CD14-positive monocyte (primary cell): Measurements from ENCODE around the gene CCDC92B. TPM values are rescaled to one million over a fixed set of nuclear protein-coding genes. Genes with fewer than 3 reads are reported as not detected.

Experiments used
- DNase-seq, 3 donors: peaks; one replicate each; pipeline ENCODE4 v3.0.0-alpha.2; 2011 to 2022
- H2AFZ ChIP-seq: 2 replicates; pipeline ENCODE4 v1.6.0; 2012; ENCODE audit warnings: mild to moderate bottlenecking, low read depth, low read length, inconsistent platforms; ENCODE audit not compliant: insufficient read depth, poor library complexity, severe bottlenecking
- H3K27ac ChIP-seq, 2 donors: 1 replicate in 1 of 2; 2 replicates in 1 of 2; pipeline ENCODE4 v1.5.1; 2012 to 2013; ENCODE audit warnings: low read length in 2 of 2, control low read depth in 1 of 2, inconsistent platforms in 1 of 2, low read depth in 1 of 2, mild to moderate bottlenecking in 1 of 2
- H3K27me3 ChIP-seq, 2 donors: one replicate each; pipeline versions ENCODE4 v1.6.0 to v1.6.1; 2011 to 2013; ENCODE audit warnings: low read length in 2 of 2; ENCODE audit not compliant: control insufficient read depth in 2 of 2, insufficient read depth in 2 of 2
- H3K36me3 ChIP-seq, 2 donors: replicated peaks in 1 of 2; 1 replicate in 1 of 2; 2 replicates in 1 of 2; pipeline versions ENCODE4 v1.5.1 to v1.6.1; 2012 to 2013; ENCODE audit warnings: low read length in 2 of 2, control low read depth in 1 of 2, inconsistent platforms in 1 of 2, mild to moderate bottlenecking in 1 of 2; ENCODE audit not compliant: insufficient read depth in 2 of 2, control insufficient read depth in 1 of 2
- H3K4me1 ChIP-seq, 2 donors: 1 replicate in 1 of 2; 2 replicates in 1 of 2; pipeline versions ENCODE4 v1.5.1 to v1.6.1; 2012 to 2013; ENCODE audit warnings: low read length in 2 of 2, control low read depth in 1 of 2, inconsistent platforms in 1 of 2, mild to moderate bottlenecking in 1 of 2, moderate library complexity in 1 of 2; ENCODE audit not compliant: insufficient read depth in 2 of 2, control insufficient read depth in 1 of 2
- H3K4me2 ChIP-seq: replicated peaks from 2 replicates; pipeline ENCODE3; 2012; ENCODE audit warnings: low read length, moderate library complexity, mild to moderate bottlenecking; ENCODE audit not compliant: poor library complexity, severe bottlenecking; ENCODE audit errors: extremely low read depth
- H3K4me3 ChIP-seq, 3 experiments: fragments of 200-600 bp in 1 of 3; sonication (generic) in 1 of 3; replicated peaks in 1 of 3; 1 replicate in 2 of 3; 2 replicates in 1 of 3; pipeline ENCODE4 v1.5.1; 2011 to 2013; ENCODE audit warnings: low read length in 3 of 3, mild to moderate bottlenecking in 3 of 3, control low read depth in 2 of 3, low read depth in 2 of 3, inconsistent platforms in 1 of 3, moderate library complexity in 1 of 3
- H3K79me2 ChIP-seq: 2 replicates; pipeline ENCODE4 v1.6.0; 2012; ENCODE audit warnings: mild to moderate bottlenecking, control low read depth, inconsistent platforms, low read length, moderate library complexity; ENCODE audit not compliant: insufficient read depth
- H3K9ac ChIP-seq: 2 replicates; pipeline ENCODE4 v1.6.0; 2017; ENCODE audit warnings: low read length, mild to moderate bottlenecking; ENCODE audit not compliant: insufficient read depth, poor library complexity, severe bottlenecking
- H3K9me3 ChIP-seq, 2 donors: replicated peaks in 1 of 2; 1 replicate in 1 of 2; 2 replicates in 1 of 2; pipeline versions ENCODE4 v1.5.1 to v1.6.1; 2012 to 2013; ENCODE audit warnings: low read length in 2 of 2, control low read depth in 1 of 2; ENCODE audit not compliant: control insufficient read depth in 1 of 2, insufficient read depth in 1 of 2
- H4K20me1 ChIP-seq: 2 replicates; pipeline ENCODE4 v1.6.0; 2012; ENCODE audit warnings: mild to moderate bottlenecking, low read length, control low read depth, moderate library complexity; ENCODE audit not compliant: insufficient read depth
- H3K27ac Mint-ChIP-seq, 7 donors: one replicate each; pipeline ENCODE4 v1.8.0; 2020; ENCODE audit warnings: mild to moderate bottlenecking in 7 of 7, mixed read lengths in 7 of 7, moderate library complexity in 6 of 7, inconsistent platforms in 2 of 7
- H3K27me3 Mint-ChIP-seq, 3 donors: one replicate each; pipeline ENCODE4 v1.8.0; 2021 to 2022; ENCODE audit warnings: low read depth in 3 of 3, mild to moderate bottlenecking in 3 of 3, mixed read lengths in 3 of 3, moderate library complexity in 3 of 3, inconsistent platforms in 1 of 3
- H3K36me3 Mint-ChIP-seq, 2 donors: one replicate each; pipeline ENCODE4 v1.8.0; 2020; ENCODE audit warnings: mixed read lengths in 2 of 2, inconsistent platforms in 1 of 2, mild to moderate bottlenecking in 1 of 2
- H3K4me1 Mint-ChIP-seq: one replicate; pipeline ENCODE4 v1.8.0; 2020; ENCODE audit warnings: mild to moderate bottlenecking, mixed read lengths
- H3K4me3 Mint-ChIP-seq, 2 donors: one replicate each; pipeline ENCODE4 v1.8.0; 2020; ENCODE audit warnings: mild to moderate bottlenecking in 2 of 2, mixed read lengths in 2 of 2, moderate library complexity in 1 of 2
- H3K9me3 Mint-ChIP-seq, 7 donors: one replicate each; pipeline ENCODE4 v1.8.0; 2020 to 2022; ENCODE audit warnings: mixed read lengths in 7 of 7, mild to moderate bottlenecking in 6 of 7, moderate library complexity in 6 of 7, inconsistent platforms in 2 of 7
- WGBS: methylation state at CpG from one replicate; pipeline ENCODE4 v1.1.5; 2013; ENCODE audit warnings: missing lambda C conversion rate; ENCODE audit not compliant: insufficient coverage; 5-methylcytosine and 5-hydroxymethylcytosine counted together
- intact Hi-C, 2 donors: fragments of 100-400 bp; cut with micrococcal nuclease; formaldehyde crosslinking; loops; one replicate each; pipeline versions ENCODE4 v1.15.0 to v1.15.1; 2023
- polyA plus RNA-seq, 3 donors: library from polyadenylated mRNA; depleted of rRNA in 1 of 3; unstranded in 2 of 3; stranded (reverse) in 1 of 3; fragments of 300-500 nt in 2 of 3; fragments of >200 nt in 1 of 3; fragmentation: Illumina TruSeq in 2 of 3; gene quantifications; 1 replicate in 2 of 3; 2 replicates in 1 of 3; pipeline ENCODE4 v1.2.3, GENCODE V29; 2012 to 2021
- TF ChIP-seq, protein P1 (sequence below): fragments of 200-600 bp; IDR thresholded peaks from one replicate; pipeline ENCODE4 v1.8.0; 2022; ENCODE audit warnings: antibody characterized with exemption, mild to moderate bottlenecking

Gene CCDC92B
- polyA plus RNA-seq, 3 donors = not detected

DNA sequence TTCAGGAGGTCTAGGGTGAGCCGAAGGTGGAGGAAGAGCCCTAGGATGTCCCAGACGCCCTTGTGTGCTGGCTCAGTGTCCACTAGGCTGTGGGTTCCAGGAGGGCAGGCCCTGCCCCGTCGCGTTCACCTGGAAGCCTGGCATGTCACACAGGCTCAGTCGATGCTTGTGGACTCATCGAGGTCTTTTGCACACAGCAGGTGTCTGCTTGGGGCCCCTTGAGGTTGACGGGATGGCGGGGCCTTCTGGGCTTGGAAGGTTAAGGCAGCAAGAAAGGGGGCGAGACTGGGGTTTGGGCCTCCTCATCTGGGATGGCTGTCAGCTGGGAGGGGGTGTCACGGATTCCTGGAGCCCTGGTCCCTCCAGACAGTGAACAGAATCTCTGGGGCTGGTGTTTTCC is 48.7 kb upstream of the CCDC92B start:
- Mint-ChIP-seq H3K9me3 (peaks cover 0 to 1% (median 0%) of the 10 kb centered on the region in 7 donors), H3K27ac (peak overlapping the region in 4 of 7 donors; percentile 85 to 95 (median 92)), H3K4me3 (peak overlapping the region; percentile 95 to 97), H3K27me3 (no peaks in the 10 kb centered on the region), H3K36me3 (peaks cover 30 to 43% of the 10 kb centered on the region in 2 donors), H3K4me1 (peaks cover 79% of the 10 kb centered on the region)
- peaks cover 16 to 37% of the 10 kb centered on the region in 2 donors for H3K36me3 ChIP-seq
- peak overlapping the region; percentile 94 for H3K4me2 ChIP-seq
- peak overlapping the region in 2 of 3 experiments; percentile 87 to 88 for H3K4me3 ChIP-seq
- WGBS = 92% methylated on average over 11 of the region's 11 CpGs
- DNase-seq = no peak
- peaks cover 65% of the 10 kb centered on the region for H4K20me1 ChIP-seq
- H3K9ac ChIP-seq = no peak overlapping the region
- TF ChIP-seq, protein P1, sequence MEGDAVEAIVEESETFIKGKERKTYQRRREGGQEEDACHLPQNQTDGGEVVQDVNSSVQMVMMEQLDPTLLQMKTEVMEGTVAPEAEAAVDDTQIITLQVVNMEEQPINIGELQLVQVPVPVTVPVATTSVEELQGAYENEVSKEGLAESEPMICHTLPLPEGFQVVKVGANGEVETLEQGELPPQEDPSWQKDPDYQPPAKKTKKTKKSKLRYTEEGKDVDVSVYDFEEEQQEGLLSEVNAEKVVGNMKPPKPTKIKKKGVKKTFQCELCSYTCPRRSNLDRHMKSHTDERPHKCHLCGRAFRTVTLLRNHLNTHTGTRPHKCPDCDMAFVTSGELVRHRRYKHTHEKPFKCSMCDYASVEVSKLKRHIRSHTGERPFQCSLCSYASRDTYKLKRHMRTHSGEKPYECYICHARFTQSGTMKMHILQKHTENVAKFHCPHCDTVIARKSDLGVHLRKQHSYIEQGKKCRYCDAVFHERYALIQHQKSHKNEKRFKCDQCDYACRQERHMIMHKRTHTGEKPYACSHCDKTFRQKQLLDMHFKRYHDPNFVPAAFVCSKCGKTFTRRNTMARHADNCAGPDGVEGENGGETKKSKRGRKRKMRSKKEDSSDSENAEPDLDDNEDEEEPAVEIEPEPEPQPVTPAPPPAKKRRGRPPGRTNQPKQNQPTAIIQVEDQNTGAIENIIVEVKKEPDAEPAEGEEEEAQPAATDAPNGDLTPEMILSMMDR = no peak
- intact Hi-C loops = loop anchor here in 1 of 2 donors (10.0 kb wide), 2 partner anchors 57 to 207 kb away; no protein-coding TSS in a partner anchor
- peak overlapping the region in 1 of 2 donors; percentile 90 for H3K27ac ChIP-seq
- peaks cover 91% of the 10 kb centered on the region for H3K79me2 ChIP-seq
- H3K27me3 ChIP-seq = no peaks in the 10 kb centered on the region
- no peak overlapping the region for H2AFZ ChIP-seq
- H3K9me3 ChIP-seq = no peaks in the 10 kb centered on the region
- H3K4me1 ChIP-seq = peaks cover 56 to 73% of the 10 kb centered on the region in 2 donors

- H3K27ac ChIP-seq = peak overlapping the region in 1 of 2 donors; percentile 90
- DNase-seq = no peak
- H4K20me1 ChIP-seq = peaks cover 60% of the 10 kb centered on the region
- peaks cover 56 to 73% of the 10 kb centered on the region in 2 donors for H3K4me1 ChIP-seq
- peaks cover 0 to 1% (median 0%) of the 10 kb centered on the region in 7 donors for H3K9me3 Mint-ChIP-seq
- peaks cover 16 to 32% of the 10 kb centered on the region in 2 donors for H3K36me3 ChIP-seq
- peaks cover 79% of the 10 kb centered on the region for H3K4me1 Mint-ChIP-seq
- peaks cover 90% of the 10 kb centered on the region for H3K79me2 ChIP-seq
- no peaks in the 10 kb centered on the region for H3K27me3 ChIP-seq
- H2AFZ ChIP-seq = peak overlapping the region; percentile 76
- WGBS = 21% methylated on average over 10 of the region's 11 CpGs
- H3K27ac Mint-ChIP-seq = peak overlapping the region in 6 of 7 donors; percentile 53 to 95 (median 92)
- TF ChIP-seq, protein P1 = no peak
- peak overlapping the region; percentile 65 for H3K9ac ChIP-seq
- peaks cover 27 to 42% of the 10 kb centered on the region in 2 donors for H3K36me3 Mint-ChIP-seq
- no peaks in the 10 kb centered on the region for H3K27me3 Mint-ChIP-seq
- peak overlapping the region; percentile 95 to 97 for H3K4me3 Mint-ChIP-seq
- peak overlapping the region; percentile 94 for H3K4me2 ChIP-seq
- peak overlapping the region; percentile 78 to 88 (median 87) for H3K4me3 ChIP-seq
- no peaks in the 10 kb centered on the region for H3K9me3 ChIP-seq
- intact Hi-C loops = loop anchor here in 1 of 2 donors (10.0 kb wide), 2 partner anchors 57 to 207 kb away; no protein-coding TSS in a partner anchor
Measured at GRCh38 chr17:2797637-2798036, 48.2 kb upstream of the CCDC92B start.
